ENCODE data around the gene COQ5. TPM values are rescaled to one million over a fixed set of nuclear protein-coding genes. Genes with fewer than 3 reads are reported as not detected.

The COQ5 gene
- total RNA-seq, 1 donor from 2014 or later = 32.0 TPM

DNA sequence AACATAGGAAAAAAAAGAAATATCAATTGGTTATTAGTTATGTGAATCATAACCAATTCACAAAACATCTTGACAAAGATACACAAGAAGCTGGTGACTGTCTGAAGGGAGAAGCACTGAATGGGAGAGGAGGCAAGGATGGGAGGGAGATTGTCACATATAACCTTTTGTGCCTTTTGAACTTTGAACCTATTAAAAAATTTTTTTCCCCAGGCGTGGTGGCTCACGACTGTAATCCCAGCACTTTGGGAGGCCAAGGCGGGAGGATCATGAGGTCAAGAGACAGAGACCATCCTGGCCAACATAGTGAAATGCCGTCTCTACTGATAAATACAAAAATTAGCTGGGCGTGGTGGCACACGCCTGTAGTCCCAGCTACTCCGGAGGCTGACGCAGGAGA is 20.4 kb downstream of the COQ5 start:
- Mint-ChIP-seq H3K9me3 (ENCODE audit: unreplicated experiment) (peaks cover 2% of the 10 kb centered on the region), H3K4me1 (ENCODE audit: low read depth, unreplicated experiment) (no peaks in the 10 kb centered on the region), H3K27me3 (ENCODE audit: unreplicated experiment) (no peaks in the 10 kb centered on the region), H3K27ac (ENCODE audit: unreplicated experiment) (no peak overlapping the region), H3K36me3 (ENCODE audit: unreplicated experiment) (no peaks in the 10 kb centered on the region), H3K4me3 (ENCODE audit: unreplicated experiment) (no peak overlapping the region)
- no peak for DNase-seq
- TF ChIP-seq, protein P1, sequence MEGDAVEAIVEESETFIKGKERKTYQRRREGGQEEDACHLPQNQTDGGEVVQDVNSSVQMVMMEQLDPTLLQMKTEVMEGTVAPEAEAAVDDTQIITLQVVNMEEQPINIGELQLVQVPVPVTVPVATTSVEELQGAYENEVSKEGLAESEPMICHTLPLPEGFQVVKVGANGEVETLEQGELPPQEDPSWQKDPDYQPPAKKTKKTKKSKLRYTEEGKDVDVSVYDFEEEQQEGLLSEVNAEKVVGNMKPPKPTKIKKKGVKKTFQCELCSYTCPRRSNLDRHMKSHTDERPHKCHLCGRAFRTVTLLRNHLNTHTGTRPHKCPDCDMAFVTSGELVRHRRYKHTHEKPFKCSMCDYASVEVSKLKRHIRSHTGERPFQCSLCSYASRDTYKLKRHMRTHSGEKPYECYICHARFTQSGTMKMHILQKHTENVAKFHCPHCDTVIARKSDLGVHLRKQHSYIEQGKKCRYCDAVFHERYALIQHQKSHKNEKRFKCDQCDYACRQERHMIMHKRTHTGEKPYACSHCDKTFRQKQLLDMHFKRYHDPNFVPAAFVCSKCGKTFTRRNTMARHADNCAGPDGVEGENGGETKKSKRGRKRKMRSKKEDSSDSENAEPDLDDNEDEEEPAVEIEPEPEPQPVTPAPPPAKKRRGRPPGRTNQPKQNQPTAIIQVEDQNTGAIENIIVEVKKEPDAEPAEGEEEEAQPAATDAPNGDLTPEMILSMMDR (IDR thresholded peaks at IDR 0.05; ENCODE audit: partially characterized antibody, unreplicated experiment) = no peak

DNA sequence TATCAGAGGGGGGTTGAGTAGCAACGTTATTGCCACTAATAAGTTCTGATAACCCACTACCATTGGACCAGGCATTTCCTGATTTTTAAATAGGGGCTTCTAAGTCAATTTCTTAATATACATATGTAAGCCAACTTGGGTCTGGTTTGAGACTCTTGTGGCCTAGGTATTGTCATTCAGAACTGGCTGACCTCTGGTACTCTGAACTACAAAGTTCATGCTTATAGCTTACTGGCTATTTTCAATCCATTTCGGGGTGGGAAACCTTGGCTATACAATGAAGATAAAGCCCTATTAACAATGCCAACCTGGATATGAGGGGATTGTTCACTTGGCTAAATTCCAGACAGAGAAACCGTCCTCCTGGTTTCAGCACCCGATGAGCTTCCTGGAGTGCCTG is 24.4 kb downstream of the COQ5 start:
- TF ChIP-seq, protein P1 (IDR thresholded peaks at IDR 0.05; ENCODE audit: partially characterized antibody, unreplicated experiment) = no peak
- H3K36me3 Mint-ChIP-seq (ENCODE audit: unreplicated experiment) = no peaks in the 10 kb centered on the region
- peaks cover 2% of the 10 kb centered on the region for H3K9me3 Mint-ChIP-seq (ENCODE audit: unreplicated experiment)
- H3K4me1 Mint-ChIP-seq (ENCODE audit: low read depth, unreplicated experiment) = no peaks in the 10 kb centered on the region
- no peak for DNase-seq
- no peak overlapping the region for H3K4me3 Mint-ChIP-seq (ENCODE audit: unreplicated experiment)
- H3K27me3 Mint-ChIP-seq (ENCODE audit: unreplicated experiment) = no peaks in the 10 kb centered on the region
- H3K27ac Mint-ChIP-seq (ENCODE audit: unreplicated experiment) = no peak overlapping the region

DNA sequence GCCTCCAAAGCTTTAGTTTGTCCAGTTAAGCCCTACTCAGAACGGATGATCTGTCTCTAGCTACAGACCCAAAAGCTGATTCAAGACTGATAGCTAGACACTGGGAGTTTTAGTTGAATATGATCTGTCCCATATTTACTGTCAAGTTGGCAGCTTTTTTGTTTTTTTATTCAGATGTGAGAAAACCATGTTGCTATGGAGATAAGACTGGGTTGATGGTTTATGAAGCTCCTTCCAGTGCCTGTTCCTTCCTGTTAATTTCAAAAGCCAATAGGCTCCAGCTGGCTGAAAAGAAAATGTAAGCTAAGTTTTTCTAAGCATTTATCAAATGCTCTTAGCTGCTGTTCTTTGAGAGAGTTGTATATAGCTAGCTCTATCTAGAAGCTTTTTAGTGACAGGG is 28.4 kb downstream of the COQ5 start:
- peaks cover 2% of the 10 kb centered on the region for H3K4me1 Mint-ChIP-seq (ENCODE audit: low read depth, unreplicated experiment)
- H3K36me3 Mint-ChIP-seq (ENCODE audit: unreplicated experiment) = no peaks in the 10 kb centered on the region
- no peak overlapping the region for H3K4me3 Mint-ChIP-seq (ENCODE audit: unreplicated experiment)
- H3K9me3 Mint-ChIP-seq (ENCODE audit: unreplicated experiment) = peaks cover 6% of the 10 kb centered on the region
- no peak for DNase-seq
- H3K27ac Mint-ChIP-seq (ENCODE audit: unreplicated experiment) = no peak overlapping the region
- TF ChIP-seq, protein P1 (IDR thresholded peaks at IDR 0.05; ENCODE audit: partially characterized antibody, unreplicated experiment) = no peak
- no peaks in the 10 kb centered on the region for H3K27me3 Mint-ChIP-seq (ENCODE audit: unreplicated experiment)

DNA sequence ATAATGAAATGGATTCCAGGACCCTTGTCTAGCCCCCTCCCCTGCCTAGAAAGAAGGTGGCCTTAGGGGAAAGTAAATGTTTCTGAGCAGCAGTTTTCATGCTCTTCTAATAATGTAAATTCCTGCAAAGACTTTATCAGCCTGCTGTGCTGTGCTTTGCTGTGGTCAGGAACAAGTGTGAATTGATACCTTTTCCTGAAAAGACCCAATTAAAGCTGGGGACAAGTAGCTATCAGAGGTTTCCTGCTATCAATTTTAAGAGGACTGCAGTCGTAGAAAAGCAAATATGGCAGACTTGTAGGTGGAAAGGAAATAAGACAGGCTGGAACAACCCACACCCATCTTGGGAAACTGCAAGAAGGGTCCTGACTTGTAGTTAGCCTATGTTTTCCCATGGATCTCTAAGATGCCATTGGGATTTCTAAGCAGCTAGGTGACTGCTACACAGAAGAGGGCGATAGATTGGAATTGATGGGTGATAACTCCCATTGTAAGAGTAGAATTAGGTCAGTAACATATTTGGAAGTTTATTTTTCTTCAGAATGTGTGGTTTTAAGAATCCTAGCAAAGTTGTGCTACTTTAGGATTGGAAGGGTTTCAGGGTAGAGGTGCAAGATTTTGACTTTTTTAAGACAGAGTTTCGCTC is 30.0 kb downstream of the COQ5 start:
- TF ChIP-seq, protein P1 (IDR thresholded peaks at IDR 0.05; ENCODE audit: partially characterized antibody, unreplicated experiment) = no peak
- no peak for DNase-seq
- Mint-ChIP-seq H3K9me3 (ENCODE audit: unreplicated experiment) (peaks cover 10% of the 10 kb centered on the region), H3K4me1 (ENCODE audit: low read depth, unreplicated experiment) (peaks cover 6% of the 10 kb centered on the region), H3K27ac (ENCODE audit: unreplicated experiment) (no peak overlapping the region), H3K4me3 (ENCODE audit: unreplicated experiment) (no peak overlapping the region), H3K27me3 (ENCODE audit: unreplicated experiment) (peaks cover 4% of the 10 kb centered on the region), H3K36me3 (ENCODE audit: unreplicated experiment) (no peaks in the 10 kb centered on the region)

DNA sequence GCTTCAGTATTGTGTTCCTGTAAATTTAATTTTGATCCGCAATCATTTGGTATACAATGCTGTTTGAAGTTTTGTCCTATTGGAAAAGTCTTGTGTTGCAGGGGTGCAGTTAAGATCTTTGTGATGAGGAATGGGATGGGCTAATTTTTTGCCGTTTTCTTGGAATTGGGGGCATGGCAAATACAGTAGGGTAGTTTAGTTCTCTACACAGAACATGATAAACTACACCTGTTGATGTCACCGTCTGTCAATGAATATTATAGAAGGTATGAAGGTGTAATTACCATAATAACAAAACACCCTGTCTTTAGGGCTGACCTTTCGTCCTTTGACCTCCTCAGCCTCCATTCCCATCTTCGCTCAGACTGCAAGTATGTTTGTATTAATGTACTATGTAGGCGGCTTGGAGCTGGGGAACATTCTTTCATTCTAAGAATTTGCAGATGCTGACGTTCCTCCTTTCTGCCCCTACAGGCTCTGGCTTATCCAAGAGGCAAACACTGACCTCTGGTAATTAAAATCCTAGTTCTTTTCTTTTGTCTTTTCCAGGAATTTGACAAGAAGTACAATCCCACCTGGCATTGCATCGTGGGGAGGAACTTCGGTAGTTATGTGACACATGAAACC is 31.3 kb downstream of the COQ5 start:
- DNase-seq = no peak
- H3K27ac Mint-ChIP-seq (ENCODE audit: unreplicated experiment) = peak overlapping the region; percentile 30
- H3K4me1 Mint-ChIP-seq (ENCODE audit: low read depth, unreplicated experiment) = peaks cover 6% of the 10 kb centered on the region
- H3K9me3 Mint-ChIP-seq (ENCODE audit: unreplicated experiment) = peaks cover 10% of the 10 kb centered on the region
- TF ChIP-seq, protein P1 (IDR thresholded peaks at IDR 0.05; ENCODE audit: partially characterized antibody, unreplicated experiment) = no peak
- H3K36me3 Mint-ChIP-seq (ENCODE audit: unreplicated experiment) = no peaks in the 10 kb centered on the region
- H3K27me3 Mint-ChIP-seq (ENCODE audit: unreplicated experiment) = peaks cover 4% of the 10 kb centered on the region
- H3K4me3 Mint-ChIP-seq (ENCODE audit: unreplicated experiment) = peak overlapping the region; percentile 98

Data from glutamatergic neuron (in vitro differentiated cells).